ENCODE measurements around the gene RAPGEF4. TPM values are rescaled to one million over a fixed set of nuclear protein-coding genes. Genes with fewer than 3 reads are reported as not detected.

The RAPGEF4 gene
- total RNA-seq, 1 experiment from 2014 or later = not detected

DNA sequence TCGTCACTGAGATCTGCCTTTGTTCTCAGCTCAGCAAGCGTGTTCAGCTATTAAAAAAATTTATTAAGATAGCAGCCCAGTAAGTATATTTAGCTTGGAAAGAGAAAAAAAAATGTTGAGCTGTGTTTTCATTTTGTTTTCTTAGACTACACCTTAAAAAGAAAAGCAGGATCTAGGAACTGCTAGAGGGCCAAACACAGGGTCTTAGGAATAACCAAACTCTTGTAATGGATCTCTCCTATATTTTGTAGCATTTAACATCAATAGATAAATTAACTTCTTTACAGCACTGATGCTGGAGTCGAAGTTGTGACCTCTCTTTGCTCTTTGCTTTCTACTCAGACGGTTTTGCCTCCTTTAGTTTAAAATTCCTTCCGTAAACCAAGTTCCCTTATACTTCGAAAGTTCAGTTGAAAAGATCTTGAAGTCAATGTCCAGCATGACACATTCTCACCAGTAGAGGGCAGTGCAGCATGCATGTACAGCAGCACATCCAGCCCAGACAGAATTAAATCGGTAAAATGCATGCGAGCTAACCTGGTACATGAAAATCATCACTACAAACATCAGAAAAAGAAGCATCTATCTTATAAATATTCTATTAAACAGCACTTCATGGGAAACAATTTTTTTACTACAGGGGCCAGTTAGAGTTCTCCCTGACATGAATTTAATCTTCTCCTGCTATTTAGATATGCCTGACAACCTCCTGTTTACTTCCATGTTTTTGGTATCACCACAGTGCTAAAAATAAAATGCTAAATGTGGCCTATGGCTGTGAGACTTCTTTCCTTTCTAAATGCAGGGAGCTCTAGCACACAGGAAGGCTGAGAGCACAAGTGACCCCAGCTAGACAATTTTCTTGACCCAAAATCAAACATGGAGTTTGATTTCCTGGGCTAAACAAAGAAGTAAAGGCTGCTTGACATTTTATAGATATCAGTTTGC is 291.8 kb downstream of the RAPGEF4 start:
- no TSS peak for BruUV-seq (replicated peaks)
- CTCF ChIA-PET = interaction anchor here (0.6 to 5.6 kb wide), 15 partner anchors 12 to 1459 kb away, joined by 3 to 46 read pairs (median 3); partner anchors contain the start of genes GPR155 and MAP3K20
- TF ChIP-seq, protein P1, sequence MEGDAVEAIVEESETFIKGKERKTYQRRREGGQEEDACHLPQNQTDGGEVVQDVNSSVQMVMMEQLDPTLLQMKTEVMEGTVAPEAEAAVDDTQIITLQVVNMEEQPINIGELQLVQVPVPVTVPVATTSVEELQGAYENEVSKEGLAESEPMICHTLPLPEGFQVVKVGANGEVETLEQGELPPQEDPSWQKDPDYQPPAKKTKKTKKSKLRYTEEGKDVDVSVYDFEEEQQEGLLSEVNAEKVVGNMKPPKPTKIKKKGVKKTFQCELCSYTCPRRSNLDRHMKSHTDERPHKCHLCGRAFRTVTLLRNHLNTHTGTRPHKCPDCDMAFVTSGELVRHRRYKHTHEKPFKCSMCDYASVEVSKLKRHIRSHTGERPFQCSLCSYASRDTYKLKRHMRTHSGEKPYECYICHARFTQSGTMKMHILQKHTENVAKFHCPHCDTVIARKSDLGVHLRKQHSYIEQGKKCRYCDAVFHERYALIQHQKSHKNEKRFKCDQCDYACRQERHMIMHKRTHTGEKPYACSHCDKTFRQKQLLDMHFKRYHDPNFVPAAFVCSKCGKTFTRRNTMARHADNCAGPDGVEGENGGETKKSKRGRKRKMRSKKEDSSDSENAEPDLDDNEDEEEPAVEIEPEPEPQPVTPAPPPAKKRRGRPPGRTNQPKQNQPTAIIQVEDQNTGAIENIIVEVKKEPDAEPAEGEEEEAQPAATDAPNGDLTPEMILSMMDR (conservative IDR thresholded peaks at IDR 0.05) = peak; percentile 100
- TF ChIP-seq EZH2 (IDR thresholded peaks at IDR 0.05; ENCODE audit: low read depth) = no peak
- POLR2A ChIA-PET (ENCODE audit: unreplicated experiment) = interaction anchor here (0.7 kb wide), 1 partner anchor 17 kb away, joined by 7 read pairs; no protein-coding TSS in a partner anchor
- no peaks in the 10 kb centered on the region for H3K9me3 ChIP-seq (ENCODE audit: insufficient read depth, low read depth)
- intact Hi-C loops (cut with micrococcal nuclease; ENCODE audit: unreplicated experiment) = loop anchor here (1.0 to 10.0 kb wide), 6 partner anchors 48 to 1318 kb away; partner anchors contain the start of genes CDCA7 and MAP3K20
- no peaks in the 10 kb centered on the region for H3K4me1 ChIP-seq (replicated peaks; ENCODE audit: insufficient read depth)
- no peak overlapping the region for H3K4me2 ChIP-seq
- no peaks in the 10 kb centered on the region for H3K27me3 ChIP-seq (ENCODE audit: insufficient read depth, low read depth)
- no peak overlapping the region for H3K27ac ChIP-seq
- H3F3A ChIP-seq (ENCODE audit: insufficient read depth, low read depth) = no peaks in the 10 kb centered on the region
- no peaks in the 10 kb centered on the region for H3K36me3 ChIP-seq (ENCODE audit: low read depth)
- H3K79me2 ChIP-seq (ENCODE audit: low read depth) = no peaks in the 10 kb centered on the region
- no peak overlapping the region for H3K4me3 ChIP-seq
- no peak overlapping the region for H2AFZ ChIP-seq
- DNase-seq = peak; percentile 73 to 84
- no peaks in the 10 kb centered on the region for H4K20me1 ChIP-seq (ENCODE audit: insufficient read depth)
- H3K9me2 ChIP-seq (ENCODE audit: insufficient read depth) = no peaks in the 10 kb centered on the region

DNA sequence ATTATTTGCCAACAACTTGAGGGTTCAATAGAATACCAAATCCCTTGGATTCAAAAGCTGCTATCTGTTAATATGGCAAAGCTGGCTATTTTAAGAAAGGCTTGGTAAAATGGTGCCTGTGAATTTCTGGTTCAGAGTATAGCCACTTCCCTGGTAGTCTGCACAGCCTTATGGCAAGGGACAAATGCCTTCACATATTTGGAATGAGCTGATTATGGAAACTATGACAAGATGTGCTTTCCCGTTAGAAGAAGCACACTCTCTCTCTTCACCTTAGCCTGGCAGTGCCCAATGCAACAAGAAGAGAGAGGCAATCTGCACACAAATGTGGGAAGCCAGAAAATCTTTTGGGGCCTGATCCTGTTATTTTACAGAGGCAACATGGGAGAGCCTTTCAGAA is 292.5 kb downstream of the RAPGEF4 start:
- no peak overlapping the region for H3K4me2 ChIP-seq
- TF ChIP-seq, protein P1 (conservative IDR thresholded peaks at IDR 0.05) = no peak
- H3K9me3 ChIP-seq (ENCODE audit: insufficient read depth, low read depth) = no peaks in the 10 kb centered on the region
- ChIA-PET POLR2A (ENCODE audit: unreplicated experiment) (no interaction called here), CTCF (interaction anchor here (0.6 to 5.6 kb wide), 11 partner anchors 13 to 930 kb away, joined by 3 to 46 read pairs (median 3); no protein-coding TSS in a partner anchor)
- no peaks in the 10 kb centered on the region for H3K4me1 ChIP-seq (replicated peaks; ENCODE audit: insufficient read depth)
- H3K27ac ChIP-seq = no peak overlapping the region
- H4K20me1 ChIP-seq (ENCODE audit: insufficient read depth) = no peaks in the 10 kb centered on the region
- intact Hi-C loops (cut with micrococcal nuclease; ENCODE audit: unreplicated experiment) = loop anchor here (5.0 to 10.0 kb wide), 2 partner anchors 327 to 419 kb away; partner anchors contain the start of gene CDCA7
- DNase-seq = no peak
- no peaks in the 10 kb centered on the region for H3K36me3 ChIP-seq (ENCODE audit: low read depth)
- H3K9me2 ChIP-seq (ENCODE audit: insufficient read depth) = no peaks in the 10 kb centered on the region
- no peak overlapping the region for H3K4me3 ChIP-seq
- H2AFZ ChIP-seq = no peak overlapping the region
- no peaks in the 10 kb centered on the region for H3K27me3 ChIP-seq (ENCODE audit: insufficient read depth, low read depth)
- no peaks in the 10 kb centered on the region for H3K79me2 ChIP-seq (ENCODE audit: low read depth)
- no peaks in the 10 kb centered on the region for H3F3A ChIP-seq (ENCODE audit: insufficient read depth, low read depth)
- BruUV-seq (replicated peaks) = no TSS peak

DNA sequence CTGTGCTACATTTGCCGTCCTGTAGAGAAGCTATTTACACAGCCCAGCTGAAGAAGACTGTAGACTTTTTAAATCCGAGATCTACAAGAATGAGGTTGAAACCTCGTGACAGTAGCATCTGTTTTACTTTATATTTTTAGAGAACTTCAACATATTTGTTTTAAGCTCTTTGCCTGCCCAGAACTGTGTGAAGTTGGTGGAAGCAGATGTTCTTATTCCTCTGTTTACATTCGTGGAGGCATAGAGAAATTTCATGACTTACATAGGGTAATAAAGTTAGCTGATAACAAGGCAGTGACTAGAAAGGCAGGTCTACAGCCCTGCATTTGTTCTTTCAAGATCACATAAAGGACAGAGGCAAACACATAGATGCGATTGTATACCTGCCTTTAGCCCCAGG is 293.0 kb downstream of the RAPGEF4 start:
- Histone ChIP-seq H3K9me2 (ENCODE audit: insufficient read depth) (no peaks in the 10 kb centered on the region), H3K9me3 (ENCODE audit: insufficient read depth, low read depth) (no peaks in the 10 kb centered on the region), H3K4me2 (no peak overlapping the region), H3K79me2 (ENCODE audit: low read depth) (no peaks in the 10 kb centered on the region), H3K27me3 (ENCODE audit: insufficient read depth, low read depth) (no peaks in the 10 kb centered on the region), H4K20me1 (ENCODE audit: insufficient read depth) (no peaks in the 10 kb centered on the region), H3K27ac (no peak overlapping the region), H3K4me1 (replicated peaks; ENCODE audit: insufficient read depth) (no peaks in the 10 kb centered on the region), H3K4me3 (no peak overlapping the region), H3K36me3 (ENCODE audit: low read depth) (no peaks in the 10 kb centered on the region), H3F3A (ENCODE audit: insufficient read depth, low read depth) (no peaks in the 10 kb centered on the region), H2AFZ (no peak overlapping the region)
- CTCF ChIA-PET = interaction anchor here (0.6 to 5.6 kb wide), 4 partner anchors 49 to 320 kb away, joined by 3 to 46 read pairs (median 5); no protein-coding TSS in a partner anchor
- DNase-seq = no peak
- POLR2A ChIA-PET (ENCODE audit: unreplicated experiment) = no interaction called here
- TF ChIP-seq, protein P1 (conservative IDR thresholded peaks at IDR 0.05) = no peak
- TF ChIP-seq EZH2 (IDR thresholded peaks at IDR 0.05; ENCODE audit: low read depth) = no peak
- intact Hi-C loops (cut with micrococcal nuclease; ENCODE audit: unreplicated experiment) = loop anchor here (5.0 to 10.0 kb wide), 2 partner anchors 326 to 419 kb away; partner anchors contain the start of gene CDCA7
- no TSS peak for BruUV-seq (replicated peaks)
